Sigmoid colon (tissue), 7 donors: ENCODE measurements around the gene SRXN1. TPM values are rescaled to one million over a fixed set of nuclear protein-coding genes. Genes with fewer than 3 reads are reported as not detected.
"Not testable (repeated sequence)": the region's sequence is repeated elsewhere in the genome, so short reads cannot be mapped to it uniquely, and the experiment has no call there.

Experiments
- DNase-seq: peaks from one replicate; pipeline ENCODE4 v3.0.0-alpha.2; 2019
- H3K27ac ChIP-seq, 4 donors: fragments of 200-600 bp; sonication (generic); one replicate each; pipeline ENCODE4 v1.5.1; 2016 to 2019; ENCODE audit warnings: mild to moderate bottlenecking in 1 of 4
- H3K27me3 ChIP-seq, 3 donors: fragments of 200-600 bp; sonication (generic); one replicate each; pipeline ENCODE4 v1.5.1; 2019; ENCODE audit warnings: mild to moderate bottlenecking in 1 of 3
- H3K36me3 ChIP-seq, 4 donors: fragments of 200-600 bp; sonication (generic); one replicate each; pipeline ENCODE4 v1.5.1; 2016 to 2019
- H3K4me1 ChIP-seq, 4 donors: fragments of 200-600 bp; sonication (generic); one replicate each; pipeline ENCODE4 v1.5.1; 2017 to 2019
- H3K4me3 ChIP-seq, 4 donors: fragments of 200-600 bp; sonication (generic); one replicate each; pipeline ENCODE4 v1.5.1; 2017 to 2019; ENCODE audit warnings: mild to moderate bottlenecking in 2 of 4, moderate library complexity in 1 of 4
- H3K9me3 ChIP-seq, 4 donors: fragments of 200-600 bp in 3 of 4; sonication (generic) in 3 of 4; one replicate each; pipeline versions ENCODE4 v1.5.1 to v1.6.1; 2013 to 2019
- CTCF ChIP-seq, 4 experiments: fragments of 450-650 bp in 3 of 4; fragments of 200-600 bp in 1 of 4; IDR thresholded peaks; one replicate each; pipeline ENCODE4 v1.5.1; 2016 to 2019; ENCODE audit warnings: antibody characterized with exemption in 4 of 4, mild to moderate bottlenecking in 3 of 4, moderate library complexity in 2 of 4
- EP300 ChIP-seq, 4 donors: sonication (generic); formaldehyde crosslinking; IDR thresholded peaks; one replicate each; pipeline ENCODE4 v1.6.1; 2017; ENCODE audit warnings: antibody characterized with exemption in 4 of 4
- POLR2A ChIP-seq, 2 donors: fragments of 450-650 bp; IDR thresholded peaks; one replicate each; pipeline ENCODE4 v1.6.1; 2016; ENCODE audit warnings: antibody characterized with exemption in 2 of 2, mild to moderate bottlenecking in 2 of 2, moderate library complexity in 2 of 2
- POLR2AphosphoS5 ChIP-seq, 4 donors: sonication (generic); formaldehyde crosslinking; IDR thresholded peaks; one replicate each; pipeline ENCODE4 v1.6.1; 2017; ENCODE audit warnings: antibody characterized with exemption in 4 of 4
- WGBS, 2 donors: extraction: QIAGEN DNeasy Blood & Tissue Kit; methylation state at CpG; one replicate each; pipeline ENCODE4 v1.1.7; 2013; 5-methylcytosine and 5-hydroxymethylcytosine counted together
- intact Hi-C: fragments of 100-400 bp; cut with DNase I; formaldehyde crosslinking; loops from one replicate; pipeline ENCODE4 v1.15.1; 2023
- polyA plus RNA-seq, 3 donors: library from polyadenylated mRNA; stranded (reverse); fragments of 200-250 nt; gene quantifications; one replicate each; pipeline ENCODE4 v1.2.3, GENCODE V29; 2013
- total RNA-seq, 4 donors: library from RNA; depleted of rRNA; stranded (reverse); fragments of >200 nt; gene quantifications; one replicate each; pipeline ENCODE4 v1.1.0, GENCODE V29; 2016
- donor health status: healthy with polysubstance abuse.
- donor health status: Bipolar disorder and iron deficiency.
- donor health status: healthy.

The SRXN1 gene
- total and polyA plus RNA-seq, 7 donors = 16.8 to 35.6 (median 27.5) TPM

GRCh38 chr20:698276-698675, 45.3 kb upstream of the SRXN1 start:
- intact Hi-C loops = no loop called here
- Histone ChIP-seq H3K4me3 (no peak overlapping the region), H3K36me3 (no peaks in the 10 kb centered on the region), H3K9me3 (no peaks in the 10 kb centered on the region), H3K4me1 (no peaks in the 10 kb centered on the region), H3K27ac (no peak overlapping the region), H3K27me3 (peaks cover 3 to 31% (median 5%) of the 10 kb centered on the region in 3 donors)
- DNase-seq = peak; percentile 17
- 69% methylated on average over 6 of the region's 6 CpGs for WGBS, 2 donors
- TF ChIP-seq CTCF (IDR thresholded peaks at IDR 0.05) (no peak), POLR2AphosphoS5 (IDR thresholded peaks at IDR 0.05) (no peak), POLR2A (IDR thresholded peaks at IDR 0.05) (no peak), EP300 (IDR thresholded peaks at IDR 0.05) (no peak)

GRCh38 chr20:697826-698225, 44.8 kb upstream of the SRXN1 start:
- TF ChIP-seq CTCF (IDR thresholded peaks at IDR 0.05) (no peak), EP300 (IDR thresholded peaks at IDR 0.05) (no peak), POLR2AphosphoS5 (IDR thresholded peaks at IDR 0.05) (no peak), POLR2A (IDR thresholded peaks at IDR 0.05) (no peak)
- Histone ChIP-seq H3K27me3 (peaks cover 3 to 35% (median 5%) of the 10 kb centered on the region in 3 donors), H3K4me3 (no peak overlapping the region), H3K27ac (no peak overlapping the region), H3K36me3 (no peaks in the 10 kb centered on the region), H3K4me1 (no peaks in the 10 kb centered on the region), H3K9me3 (no peaks in the 10 kb centered on the region)
- WGBS, 2 donors = 80 to 86% methylated on average over 9 of the region's 9 CpGs
- intact Hi-C loops = no loop called here
- peak; percentile 41 for DNase-seq

- no peak overlapping the region for H3K27ac ChIP-seq
- H3K4me1 ChIP-seq = no peaks in the 10 kb centered on the region
- peak; percentile 9 for DNase-seq
- WGBS, 2 donors = 46 to 62% methylated on average over 2 of the region's 2 CpGs
- intact Hi-C loops = no loop called here
- H3K4me3 ChIP-seq = no peak overlapping the region
- H3K27me3 ChIP-seq = peaks cover 3 to 35% (median 5%) of the 10 kb centered on the region in 3 donors
- H3K36me3 ChIP-seq = no peaks in the 10 kb centered on the region
- no peaks in the 10 kb centered on the region for H3K9me3 ChIP-seq
- TF ChIP-seq EP300 (IDR thresholded peaks at IDR 0.05) (no peak), CTCF (IDR thresholded peaks at IDR 0.05) (no peak), POLR2AphosphoS5 (IDR thresholded peaks at IDR 0.05) (no peak), POLR2A (IDR thresholded peaks at IDR 0.05) (no peak)
Observed at GRCh38 chr20:695165-695866, 42.3 kb upstream of the SRXN1 start.

GRCh38 chr20:694496-694895, 41.5 kb upstream of the SRXN1 start:
- WGBS, 2 donors = 67 to 77% methylated on average over 4 of the region's 4 CpGs

GRCh38 chr20:693786-694185, 40.8 kb upstream of the SRXN1 start:
- DNase-seq = peak; percentile 48
- H3K27ac ChIP-seq, H3K36me3 ChIP-seq, H3K4me1 ChIP-seq, H3K9me3 ChIP-seq, intact Hi-C loops, H3K4me3 ChIP-seq: not testable (repeated sequence)
- WGBS, 2 donors = 91 to 92% methylated on average over 10 of the region's 10 CpGs
- peaks cover 0 to 33% (median 13%) of the 10 kb centered on the region in 3 donors for H3K27me3 ChIP-seq

More at GRCh38 chr20:694496-694895, 41.5 kb upstream of the SRXN1 start:
- TF ChIP-seq EP300 (IDR thresholded peaks at IDR 0.05) (no peak), POLR2AphosphoS5 (IDR thresholded peaks at IDR 0.05) (no peak), CTCF (IDR thresholded peaks at IDR 0.05) (no peak), POLR2A (IDR thresholded peaks at IDR 0.05) (no peak)
- Histone ChIP-seq H3K9me3 (no peaks in the 10 kb centered on the region), H3K27ac (no peak overlapping the region), H3K36me3 (no peaks in the 10 kb centered on the region), H3K4me3 (no peak overlapping the region), H3K27me3 (peaks cover 0 to 30% (median 6%) of the 10 kb centered on the region in 3 donors), H3K4me1 (no peaks in the 10 kb centered on the region)
- intact Hi-C loops = no loop called here
- peak; percentile 19 for DNase-seq
